ENCODE measurements around the gene RAB7A. TPM values are rescaled to one million over a fixed set of nuclear protein-coding genes. Genes with fewer than 3 reads are reported as not detected.

Gene RAB7A
- total RNA-seq, 4 donors from 2014 or later, result 120 to 154 (median 133) TPM

DNA sequence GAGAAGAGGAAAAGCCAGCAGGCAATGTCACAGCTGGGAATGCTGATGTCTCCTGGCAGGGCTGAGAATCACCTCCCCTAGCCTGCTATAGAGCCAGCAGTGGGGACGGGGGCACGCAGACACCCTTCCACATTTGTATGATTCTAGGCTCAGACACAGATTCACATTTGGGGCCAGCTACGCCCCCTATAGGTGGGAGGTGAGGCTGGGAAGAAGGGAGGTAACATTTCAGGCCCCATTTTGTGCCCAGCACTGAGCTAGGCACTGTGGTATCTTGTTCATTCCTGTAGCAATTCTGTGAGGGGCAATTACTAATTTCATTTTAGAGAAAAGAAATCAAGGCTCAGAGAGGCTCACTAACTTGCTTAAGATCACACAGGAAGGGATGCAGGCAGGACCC is 137.6 kb downstream of the RAB7A start:
- 79% methylated on average over 3 of the region's 3 CpGs for WGBS
- DNase-seq (ENCODE audit: low spot score in 2 of 2), result no peak
- Histone ChIP-seq H3K36me3 (no peaks in the 10 kb centered on the region), H3K9me3 (peaks cover 21% of the 10 kb centered on the region), H3K27ac (no peak overlapping the region), H3K27me3 (no peaks in the 10 kb centered on the region), H3K4me3 (no peak overlapping the region), H3K4me1 (peaks cover 8% of the 10 kb centered on the region)
- TF ChIP-seq, protein P1, sequence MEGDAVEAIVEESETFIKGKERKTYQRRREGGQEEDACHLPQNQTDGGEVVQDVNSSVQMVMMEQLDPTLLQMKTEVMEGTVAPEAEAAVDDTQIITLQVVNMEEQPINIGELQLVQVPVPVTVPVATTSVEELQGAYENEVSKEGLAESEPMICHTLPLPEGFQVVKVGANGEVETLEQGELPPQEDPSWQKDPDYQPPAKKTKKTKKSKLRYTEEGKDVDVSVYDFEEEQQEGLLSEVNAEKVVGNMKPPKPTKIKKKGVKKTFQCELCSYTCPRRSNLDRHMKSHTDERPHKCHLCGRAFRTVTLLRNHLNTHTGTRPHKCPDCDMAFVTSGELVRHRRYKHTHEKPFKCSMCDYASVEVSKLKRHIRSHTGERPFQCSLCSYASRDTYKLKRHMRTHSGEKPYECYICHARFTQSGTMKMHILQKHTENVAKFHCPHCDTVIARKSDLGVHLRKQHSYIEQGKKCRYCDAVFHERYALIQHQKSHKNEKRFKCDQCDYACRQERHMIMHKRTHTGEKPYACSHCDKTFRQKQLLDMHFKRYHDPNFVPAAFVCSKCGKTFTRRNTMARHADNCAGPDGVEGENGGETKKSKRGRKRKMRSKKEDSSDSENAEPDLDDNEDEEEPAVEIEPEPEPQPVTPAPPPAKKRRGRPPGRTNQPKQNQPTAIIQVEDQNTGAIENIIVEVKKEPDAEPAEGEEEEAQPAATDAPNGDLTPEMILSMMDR (IDR thresholded peaks at IDR 0.05), result no peak
- TF ChIP-seq POLR2A (IDR thresholded peaks at IDR 0.05), result no peak
- TF ChIP-seq EP300 (IDR thresholded peaks at IDR 0.05), result no peak
- no peak for TF ChIP-seq POLR2AphosphoS5 (IDR thresholded peaks at IDR 0.05)

Other genes with a start within 250 kb of the RAB7A start
- gene GATA2, start 233.0 kb upstream of the RAB7A start, total RNA-seq, result 10 to 100 TPM in 1 of 4 donors, 1 to 10 TPM in 3; 2.4 to 10.3 (median 5.4) TPM
- 100 to 1,000 TPM in 3 of 4 donors, 10 to 100 TPM in 1; 91.5 to 150 (median 148) TPM for gene RPN1, start 75.4 kb upstream of the RAB7A start, total RNA-seq
- gene ACAD9, start 153.4 kb downstream of the RAB7A start, total RNA-seq, result 100 to 1,000 TPM; 118 to 164 (median 138) TPM